PC-9 (cell line): ENCODE results near the gene CLEC18A.

Experiments
- CTCF ChIP-seq: fragments of 200-600 bp; sonication (generic); conservative IDR thresholded peaks from 2 replicates; pipeline ENCODE4 v1.6.1; 2017; ENCODE audit warnings: mixed run types, antibody characterized with exemption, mild to moderate bottlenecking, moderate library complexity
- EZH2 ChIP-seq: fragments of 200-600 bp; sonication (generic); IDR thresholded peaks from 2 replicates; pipeline ENCODE4 v1.8.0; 2017; ENCODE audit warnings: antibody characterized with exemption, low read depth

DNA sequence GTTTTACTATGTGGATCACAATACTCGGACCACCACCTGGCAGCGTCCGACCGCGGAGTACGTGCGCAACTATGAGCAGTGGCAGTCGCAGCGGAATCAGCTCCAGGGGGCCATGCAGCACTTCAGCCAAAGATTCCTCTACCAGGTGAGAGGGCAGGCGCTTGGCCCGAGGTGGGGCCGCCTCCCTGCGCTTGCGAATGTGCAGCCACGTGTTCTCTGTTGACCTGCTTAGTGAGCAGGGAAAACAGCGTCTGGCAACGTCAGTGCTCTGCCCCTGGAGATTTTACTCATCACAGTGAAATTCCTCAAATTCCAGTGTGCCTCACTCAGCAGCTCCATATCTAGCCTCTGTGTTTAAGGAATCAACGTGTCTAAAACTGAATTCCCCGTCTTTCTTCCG is 33.4 kb upstream of the CLEC18A start:
- TF ChIP-seq CTCF (no peak), EZH2 (no peak)
